SK-N-SH treated with all-trans-retinoic acid at 6 μM for 48 hours (cell line): ENCODE measurements around the gene PCP4.

Source experiments
- CREB5 ChIP-seq: fragments of 250-450 bp; sonication (Bioruptor Pico); IDR thresholded peaks from 2 replicates; pipeline ENCODE4 v1.5.1; 2020; ENCODE audit warnings: low read depth, mild to moderate bottlenecking, moderate library complexity
- TCF4 ChIP-seq: fragments of 250-450 bp; sonication (Bioruptor Pico); IDR thresholded peaks from 2 replicates; pipeline ENCODE4 v1.8.0; 2021; ENCODE audit warnings: mild to moderate bottlenecking, moderate library complexity, borderline replicate concordance
- TF ChIP-seq, protein P1 (sequence below): fragments of 250-450 bp; sonication (Bioruptor Pico); IDR thresholded peaks from 2 replicates; pipeline ENCODE4 v1.8.0; 2020; ENCODE audit warnings: mild to moderate bottlenecking, moderate library complexity, borderline replicate concordance

DNA sequence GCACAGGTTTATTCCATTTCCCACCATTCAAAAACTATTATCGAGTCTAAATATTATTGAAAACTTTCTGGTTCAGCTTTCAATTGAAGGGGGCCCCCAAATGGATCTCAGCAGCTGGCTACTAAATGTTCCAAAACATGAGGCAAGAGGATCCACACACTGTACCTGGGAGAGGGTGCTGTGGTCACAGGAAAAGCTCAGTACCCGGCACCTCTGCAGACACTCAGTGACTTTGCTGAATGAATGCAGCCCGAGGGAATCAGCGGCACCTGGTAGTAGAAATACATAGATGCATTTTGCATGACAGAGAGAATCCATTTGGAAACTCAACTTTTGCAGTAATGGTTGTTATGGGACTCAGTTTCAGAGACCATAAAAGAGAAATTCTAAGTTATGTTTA lies 89.3 kb downstream of the PCP4 start:
- TF ChIP-seq CREB5 (CRISPR knock-in tag) (no peak), TCF4 (CRISPR knock-in tag) (no peak)
- TF ChIP-seq, protein P1, sequence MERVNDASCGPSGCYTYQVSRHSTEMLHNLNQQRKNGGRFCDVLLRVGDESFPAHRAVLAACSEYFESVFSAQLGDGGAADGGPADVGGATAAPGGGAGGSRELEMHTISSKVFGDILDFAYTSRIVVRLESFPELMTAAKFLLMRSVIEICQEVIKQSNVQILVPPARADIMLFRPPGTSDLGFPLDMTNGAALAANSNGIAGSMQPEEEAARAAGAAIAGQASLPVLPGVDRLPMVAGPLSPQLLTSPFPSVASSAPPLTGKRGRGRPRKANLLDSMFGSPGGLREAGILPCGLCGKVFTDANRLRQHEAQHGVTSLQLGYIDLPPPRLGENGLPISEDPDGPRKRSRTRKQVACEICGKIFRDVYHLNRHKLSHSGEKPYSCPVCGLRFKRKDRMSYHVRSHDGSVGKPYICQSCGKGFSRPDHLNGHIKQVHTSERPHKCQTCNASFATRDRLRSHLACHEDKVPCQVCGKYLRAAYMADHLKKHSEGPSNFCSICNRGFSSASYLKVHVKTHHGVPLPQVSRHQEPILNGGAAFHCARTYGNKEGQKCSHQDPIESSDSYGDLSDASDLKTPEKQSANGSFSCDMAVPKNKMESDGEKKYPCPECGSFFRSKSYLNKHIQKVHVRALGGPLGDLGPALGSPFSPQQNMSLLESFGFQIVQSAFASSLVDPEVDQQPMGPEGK, result no peak
